CD4-positive, alpha-beta T cell treated with Interleukin-10 for 1 hour (primary cell): ENCODE measurements around the gene OSBPL5.
A peak's percentile ranks its signal among the peaks of the same experiment; 100 is the strongest.

Experiments
- DNase-seq: peaks from one replicate; pipeline ENCODE4 v3.0.0-alpha.2; 2020

Gene OSBPL5

GRCh38 chr11:3096909-3097530, 68.1 kb downstream of the OSBPL5 start:
- no peak for DNase-seq

GRCh38 chr11:3095712-3096361, 69.3 kb downstream of the OSBPL5 start:
- DNase-seq, result no peak

GRCh38 chr11:3094223-3094824, 70.8 kb downstream of the OSBPL5 start:
- no peak for DNase-seq

- DNase-seq, result no peak
These were observed 71.6 kb downstream of the OSBPL5 start for GRCh38 chr11:3093281-3094191.

GRCh38 chr11:3092603-3093141, 72.4 kb downstream of the OSBPL5 start:
- no peak for DNase-seq

- DNase-seq, result peak; percentile 77
These were observed 73.1 kb downstream of the OSBPL5 start for GRCh38 chr11:3091846-3092602.

- DNase-seq, result no peak
These were observed 73.8 kb downstream of the OSBPL5 start for GRCh38 chr11:3091081-3091845.

- no peak for DNase-seq
These were observed 74.8 kb downstream of the OSBPL5 start for GRCh38 chr11:3090096-3090901.

GRCh38 chr11:3089236-3090061, 75.7 kb downstream of the OSBPL5 start:
- DNase-seq, result no peak

- DNase-seq, result no peak
These were observed 76.3 kb downstream of the OSBPL5 start for GRCh38 chr11:3088806-3089205.

GRCh38 chr11:3087821-3088800, 77.0 kb downstream of the OSBPL5 start:
- DNase-seq, result no peak

GRCh38 chr11:3087373-3087772, 77.7 kb downstream of the OSBPL5 start:
- DNase-seq, result no peak

GRCh38 chr11:3086671-3087150, 78.4 kb downstream of the OSBPL5 start:
- no peak for DNase-seq

- no peak for DNase-seq
These were observed 79.0 kb downstream of the OSBPL5 start for GRCh38 chr11:3086114-3086513.

GRCh38 chr11:3085052-3085451, 80.1 kb downstream of the OSBPL5 start:
- DNase-seq, result no peak

GRCh38 chr11:3083321-3083720, 81.8 kb downstream of the OSBPL5 start:
- no peak for DNase-seq

- no peak for DNase-seq
These were observed 83.7 kb downstream of the OSBPL5 start for GRCh38 chr11:3081386-3081751.

- no peak for DNase-seq
These were observed 84.3 kb downstream of the OSBPL5 start for GRCh38 chr11:3080733-3081385.
